SK-N-SH treated with all-trans-retinoic acid at 6 μM for 48 hours (cell line): ENCODE measurements around the gene ASB6.

Experiments used
- ATAC-seq: fragments of 200-7000 bp; cut with Tn5 transposase; 3 replicates; pipeline ENCODE4 v1.9.1; 2020; ENCODE audit warnings: mild to moderate bottlenecking, moderate library complexity
- ARNTL ChIP-seq: fragments of 450-650 bp; formaldehyde crosslinking; IDR thresholded peaks from 2 replicates; pipeline ENCODE4 v1.5.0; 2020; ENCODE audit warnings: low read depth, mild to moderate bottlenecking, moderate library complexity, borderline replicate concordance
- BACH2 ChIP-seq: fragments of 250-450 bp; sonication (Bioruptor Pico); IDR thresholded peaks from 2 replicates; pipeline ENCODE4 v1.9.0; 2021; ENCODE audit warnings: mild to moderate bottlenecking, borderline replicate concordance
- CSDC2 ChIP-seq: fragments of 250-450 bp; sonication (Bioruptor Pico); IDR thresholded peaks from 2 replicates; pipeline ENCODE4 v1.5.0; 2020; ENCODE audit warnings: mild to moderate bottlenecking, moderate library complexity
- ESRRG ChIP-seq: fragments of 250-450 bp; sonication (Bioruptor Pico); IDR thresholded peaks from 2 replicates; pipeline ENCODE4 v1.6.1; 2021; ENCODE audit warnings: mild to moderate bottlenecking
- ISL1 ChIP-seq: fragments of 250-450 bp; sonication (Bioruptor Pico); IDR thresholded peaks from 2 replicates; pipeline ENCODE4 v2.1.2; 2022; ENCODE audit warnings: mild to moderate bottlenecking, moderate library complexity
- PATZ1 ChIP-seq: fragments of 250-450 bp; sonication (Bioruptor Pico); IDR thresholded peaks from 2 replicates; pipeline ENCODE4 v1.8.0; 2020; ENCODE audit warnings: mild to moderate bottlenecking, moderate library complexity, borderline replicate concordance
- POU6F1 ChIP-seq: fragments of 250-450 bp; sonication (Bioruptor Pico); IDR thresholded peaks from 2 replicates; pipeline ENCODE4 v1.8.0; 2021; ENCODE audit warnings: low read depth, mild to moderate bottlenecking, moderate library complexity, borderline replicate concordance
- RARB ChIP-seq: fragments of 250-450 bp; sonication (Bioruptor Pico); IDR thresholded peaks from 2 replicates; pipeline ENCODE4 v1.8.0; 2021; ENCODE audit warnings: mild to moderate bottlenecking, moderate library complexity
- SNAI2 ChIP-seq: fragments of 250-450 bp; sonication (Bioruptor Pico); IDR thresholded peaks from 2 replicates; pipeline ENCODE4 v1.5.0; 2020; ENCODE audit warnings: mild to moderate bottlenecking, moderate library complexity
- TCF4 ChIP-seq: fragments of 250-450 bp; sonication (Bioruptor Pico); IDR thresholded peaks from 2 replicates; pipeline ENCODE4 v1.8.0; 2021; ENCODE audit warnings: mild to moderate bottlenecking, moderate library complexity, borderline replicate concordance
- TOX ChIP-seq: fragments of 250-450 bp; sonication (Bioruptor Pico); IDR thresholded peaks from 2 replicates; pipeline ENCODE4 v1.8.0; 2021; ENCODE audit warnings: mild to moderate bottlenecking, moderate library complexity, borderline replicate concordance
- ZC3H10 ChIP-seq: fragments of 250-450 bp; sonication (Bioruptor Pico); IDR thresholded peaks from 2 replicates; pipeline ENCODE4 v1.5.1; 2021; ENCODE audit warnings: mild to moderate bottlenecking, moderate library complexity
- ZFP3 ChIP-seq: fragments of 250-450 bp; sonication (Bioruptor Pico); IDR thresholded peaks from 2 replicates; pipeline ENCODE4 v1.5.0; 2020; ENCODE audit warnings: mild to moderate bottlenecking, moderate library complexity
- ZFP30 ChIP-seq: fragments of 450-650 bp; formaldehyde crosslinking; IDR thresholded peaks from 2 replicates; pipeline ENCODE4 v1.5.0; 2022; ENCODE audit warnings: mild to moderate bottlenecking, moderate library complexity
- ZNF565 ChIP-seq: fragments of 450-650 bp; formaldehyde crosslinking; conservative IDR thresholded peaks from 2 replicates; pipeline ENCODE4 v1.5.0; 2020; ENCODE audit warnings: low read depth, mild to moderate bottlenecking, moderate library complexity
- ZNF70 ChIP-seq: fragments of 450-650 bp; formaldehyde crosslinking; IDR thresholded peaks from 2 replicates; pipeline ENCODE4 v1.5.0; 2020; ENCODE audit warnings: mild to moderate bottlenecking, moderate library complexity
- ZNF8 ChIP-seq: fragments of 450-650 bp; formaldehyde crosslinking; IDR thresholded peaks from 2 replicates; pipeline ENCODE4 v1.5.0; 2020; ENCODE audit warnings: mild to moderate bottlenecking, moderate library complexity
- TF ChIP-seq, protein P1 (sequence below): fragments of 250-450 bp; sonication (Bioruptor Pico); IDR thresholded peaks from 2 replicates; pipeline ENCODE4 v1.5.0; 2020; ENCODE audit warnings: mild to moderate bottlenecking, moderate library complexity
- TF ChIP-seq, protein P2 (sequence below): fragments of 250-450 bp; sonication (Bioruptor Pico); IDR thresholded peaks from 2 replicates; pipeline ENCODE4 v1.5.1; 2021; ENCODE audit warnings: mild to moderate bottlenecking, moderate library complexity
- TF ChIP-seq, protein P3 (sequence below): fragments of 250-450 bp; sonication (Bioruptor Pico); IDR thresholded peaks from 2 replicates; pipeline ENCODE4 v1.5.1; 2020; ENCODE audit warnings: low read depth, mild to moderate bottlenecking, moderate library complexity

The ASB6 gene

DNA sequence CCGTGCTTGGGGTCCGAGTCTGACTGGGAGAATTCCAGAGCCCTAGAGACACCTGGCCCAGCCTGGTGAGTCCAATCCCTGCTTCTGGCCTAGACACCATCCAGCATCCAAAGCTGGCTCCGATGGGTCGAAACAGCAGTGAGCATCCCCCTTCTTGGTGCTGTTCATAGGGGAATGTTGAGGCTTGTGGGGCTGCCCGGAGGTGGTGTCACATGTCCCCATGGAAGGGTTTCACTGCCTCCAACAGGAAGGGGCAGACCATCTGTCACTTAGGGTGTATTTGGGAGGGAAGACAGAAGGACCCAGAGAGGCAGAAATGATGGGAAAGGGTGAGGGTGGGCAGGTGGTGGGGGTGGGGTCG is 34.9 kb downstream of the ASB6 start:
- TF ChIP-seq ISL1 = no peak
- TF ChIP-seq CSDC2 (CRISPR knock-in tag) = no peak
- TF ChIP-seq, protein P1, sequence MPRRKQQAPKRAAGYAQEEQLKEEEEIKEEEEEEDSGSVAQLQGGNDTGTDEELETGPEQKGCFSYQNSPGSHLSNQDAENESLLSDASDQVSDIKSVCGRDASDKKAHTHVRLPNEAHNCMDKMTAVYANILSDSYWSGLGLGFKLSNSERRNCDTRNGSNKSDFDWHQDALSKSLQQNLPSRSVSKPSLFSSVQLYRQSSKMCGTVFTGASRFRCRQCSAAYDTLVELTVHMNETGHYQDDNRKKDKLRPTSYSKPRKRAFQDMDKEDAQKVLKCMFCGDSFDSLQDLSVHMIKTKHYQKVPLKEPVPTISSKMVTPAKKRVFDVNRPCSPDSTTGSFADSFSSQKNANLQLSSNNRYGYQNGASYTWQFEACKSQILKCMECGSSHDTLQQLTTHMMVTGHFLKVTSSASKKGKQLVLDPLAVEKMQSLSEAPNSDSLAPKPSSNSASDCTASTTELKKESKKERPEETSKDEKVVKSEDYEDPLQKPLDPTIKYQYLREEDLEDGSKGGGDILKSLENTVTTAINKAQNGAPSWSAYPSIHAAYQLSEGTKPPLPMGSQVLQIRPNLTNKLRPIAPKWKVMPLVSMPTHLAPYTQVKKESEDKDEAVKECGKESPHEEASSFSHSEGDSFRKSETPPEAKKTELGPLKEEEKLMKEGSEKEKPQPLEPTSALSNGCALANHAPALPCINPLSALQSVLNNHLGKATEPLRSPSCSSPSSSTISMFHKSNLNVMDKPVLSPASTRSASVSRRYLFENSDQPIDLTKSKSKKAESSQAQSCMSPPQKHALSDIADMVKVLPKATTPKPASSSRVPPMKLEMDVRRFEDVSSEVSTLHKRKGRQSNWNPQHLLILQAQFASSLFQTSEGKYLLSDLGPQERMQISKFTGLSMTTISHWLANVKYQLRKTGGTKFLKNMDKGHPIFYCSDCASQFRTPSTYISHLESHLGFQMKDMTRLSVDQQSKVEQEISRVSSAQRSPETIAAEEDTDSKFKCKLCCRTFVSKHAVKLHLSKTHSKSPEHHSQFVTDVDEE = no peak
- no peak for TF ChIP-seq POU6F1 (CRISPR knock-in tag)
- TF ChIP-seq ZNF565 = no peak
- no peak for TF ChIP-seq BACH2 (CRISPR knock-in tag)
- no peak for TF ChIP-seq TCF4
- no peak for TF ChIP-seq ZFP30 (CRISPR knock-in tag)
- TF ChIP-seq ESRRG (CRISPR knock-in tag) = no peak
- no peak for ATAC-seq

GRCh38 chr9:129606161-129607026 is 35.6 kb downstream of the ASB6 start:
- no peak for TF ChIP-seq ARNTL (CRISPR knock-in tag)
- no peak for ATAC-seq

GRCh38 chr9:129604766-129605163 is 37.2 kb downstream of the ASB6 start:
- no peak for TF ChIP-seq SNAI2 (CRISPR knock-in tag)
- no peak for TF ChIP-seq ZNF8 (CRISPR knock-in tag)
- no peak for TF ChIP-seq ZFP3 (CRISPR knock-in tag)
- TF ChIP-seq ZNF70 (CRISPR knock-in tag) = no peak
- TF ChIP-seq, protein P2, sequence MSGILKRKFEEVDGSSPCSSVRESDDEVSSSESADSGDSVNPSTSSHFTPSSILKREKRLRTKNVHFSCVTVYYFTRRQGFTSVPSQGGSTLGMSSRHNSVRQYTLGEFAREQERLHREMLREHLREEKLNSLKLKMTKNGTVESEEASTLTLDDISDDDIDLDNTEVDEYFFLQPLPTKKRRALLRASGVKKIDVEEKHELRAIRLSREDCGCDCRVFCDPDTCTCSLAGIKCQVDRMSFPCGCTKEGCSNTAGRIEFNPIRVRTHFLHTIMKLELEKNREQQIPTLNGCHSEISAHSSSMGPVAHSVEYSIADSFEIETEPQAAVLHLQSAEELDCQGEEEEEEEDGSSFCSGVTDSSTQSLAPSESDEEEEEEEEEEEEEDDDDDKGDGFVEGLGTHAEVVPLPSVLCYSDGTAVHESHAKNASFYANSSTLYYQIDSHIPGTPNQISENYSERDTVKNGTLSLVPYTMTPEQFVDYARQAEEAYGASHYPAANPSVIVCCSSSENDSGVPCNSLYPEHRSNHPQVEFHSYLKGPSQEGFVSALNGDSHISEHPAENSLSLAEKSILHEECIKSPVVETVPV (CRISPR knock-in tag) = no peak
- TF ChIP-seq, protein P3, sequence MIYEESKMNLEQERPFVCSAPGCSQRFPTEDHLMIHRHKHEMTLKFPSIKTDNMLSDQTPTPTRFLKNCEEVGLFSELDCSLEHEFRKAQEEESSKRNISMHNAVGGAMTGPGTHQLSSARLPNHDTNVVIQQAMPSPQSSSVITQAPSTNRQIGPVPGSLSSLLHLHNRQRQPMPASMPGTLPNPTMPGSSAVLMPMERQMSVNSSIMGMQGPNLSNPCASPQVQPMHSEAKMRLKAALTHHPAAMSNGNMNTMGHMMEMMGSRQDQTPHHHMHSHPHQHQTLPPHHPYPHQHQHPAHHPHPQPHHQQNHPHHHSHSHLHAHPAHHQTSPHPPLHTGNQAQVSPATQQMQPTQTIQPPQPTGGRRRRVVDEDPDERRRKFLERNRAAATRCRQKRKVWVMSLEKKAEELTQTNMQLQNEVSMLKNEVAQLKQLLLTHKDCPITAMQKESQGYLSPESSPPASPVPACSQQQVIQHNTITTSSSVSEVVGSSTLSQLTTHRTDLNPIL (CRISPR knock-in tag) = no peak
- no peak for ATAC-seq

DNA sequence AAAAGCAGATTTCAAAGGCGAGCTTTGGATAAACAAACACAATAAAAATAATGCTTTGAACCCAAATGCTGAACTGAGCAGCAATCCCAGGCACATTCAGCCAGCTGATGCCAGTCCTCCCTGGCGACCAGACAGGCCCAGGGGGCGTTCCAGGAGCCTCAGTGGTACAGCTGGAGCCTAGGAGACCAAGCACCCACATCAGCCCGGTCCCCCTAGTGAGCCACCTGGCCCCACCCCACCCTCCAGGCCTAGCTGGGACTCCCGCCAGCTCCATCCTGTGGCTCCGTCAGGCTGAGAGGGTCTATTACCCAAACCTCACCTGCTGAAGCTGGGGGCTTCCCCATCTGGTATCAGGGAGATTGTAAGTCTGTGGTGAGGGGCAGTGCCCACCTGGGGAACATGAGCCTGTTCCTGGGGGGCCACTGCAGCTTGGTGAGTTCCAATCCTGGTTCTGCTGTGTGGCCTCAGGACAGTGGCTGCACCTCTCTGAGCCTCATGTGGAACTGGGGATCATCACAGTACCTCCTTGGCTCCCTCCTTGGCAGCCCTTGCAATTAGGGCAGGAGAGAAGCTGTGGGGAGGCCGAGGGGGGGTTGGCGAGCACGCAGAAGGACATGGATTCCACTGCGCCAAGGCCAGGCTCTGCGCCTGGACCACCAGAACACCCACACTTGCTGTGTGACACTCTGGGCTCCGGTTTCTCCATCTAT is 37.7 kb downstream of the ASB6 start:
- no peak for ATAC-seq
- TF ChIP-seq ISL1 = no peak
- TF ChIP-seq ZC3H10 (CRISPR knock-in tag) = no peak
- no peak for TF ChIP-seq RARB
- no peak for TF ChIP-seq TCF4
- TF ChIP-seq ZFP30 (CRISPR knock-in tag) = no peak
- no peak for TF ChIP-seq PATZ1 (CRISPR knock-in tag)
- TF ChIP-seq ZNF565 = no peak
- no peak for TF ChIP-seq POU6F1 (CRISPR knock-in tag)
- TF ChIP-seq ESRRG (CRISPR knock-in tag) = no peak
- no peak for TF ChIP-seq SNAI2 (CRISPR knock-in tag)
- TF ChIP-seq, protein P1 = no peak
- no peak for TF ChIP-seq ZFP3 (CRISPR knock-in tag)
- TF ChIP-seq TOX (CRISPR knock-in tag) = no peak
